Stimulated activated CD8-positive, alpha-beta memory T cell treated with anti-CD3 and anti-CD28 coated beads, Interleukin-15, amount 100 ng/mL, for 4 hours (primary cell): ENCODE data around the gene TSR3.
A peak's percentile ranks its signal among the peaks of the same experiment; 100 is the strongest.

Experiments
- DNase-seq, 2 donors: peaks; one replicate each; pipeline ENCODE4 v3.0.0-alpha.2; 2020; ENCODE audit warnings: low read depth in 2 of 2

The TSR3 gene

DNA sequence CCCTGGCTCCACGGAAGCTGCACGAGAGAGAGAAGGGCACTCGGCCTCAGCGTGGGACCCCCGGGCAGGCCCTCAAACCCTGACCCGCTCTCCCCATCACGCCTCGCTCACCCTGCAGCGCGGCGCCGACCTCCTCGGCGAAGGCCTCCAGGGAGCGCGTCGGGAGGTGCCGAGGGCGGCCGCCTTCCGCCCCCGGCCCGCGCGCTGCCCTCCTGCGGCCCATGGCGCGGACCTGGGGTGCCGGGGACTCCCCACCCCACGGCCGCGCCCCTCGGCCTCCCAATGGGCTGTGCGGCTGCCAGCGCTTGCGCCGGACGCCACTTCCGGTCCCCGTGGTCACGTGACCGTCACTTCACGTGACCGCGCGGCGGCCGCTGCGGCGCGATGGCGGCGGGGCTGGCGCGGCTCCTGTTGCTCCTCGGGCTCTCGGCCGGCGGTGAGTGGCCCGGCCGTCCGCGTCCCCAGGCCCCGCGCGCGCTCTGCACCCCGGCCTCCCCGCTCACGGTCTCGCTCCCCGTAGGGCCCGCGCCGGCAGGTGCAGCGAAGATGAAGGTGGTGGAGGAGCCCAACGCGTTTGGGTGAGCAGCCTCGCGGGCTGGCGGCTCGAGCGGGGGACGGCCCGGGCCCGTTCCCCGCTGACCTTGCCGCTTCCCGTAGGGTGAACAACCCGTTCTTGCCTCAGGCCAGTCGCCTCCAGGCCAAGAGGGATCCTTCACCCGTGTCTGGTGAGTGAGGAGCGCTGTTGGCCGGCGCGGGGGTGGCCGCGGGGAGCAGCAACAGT is at the start of gene TSR3, which contains the start of gene GNPTG:
TSR3 (minus strand) TSS at position 297 of the 781 bp plus-strand sequence; CDS start at position 223, 74 bp downstream.
GNPTG (plus strand) TSS at position 350 of the 781 bp plus-strand sequence; CDS start at position 385, 35 bp downstream.
- peak; percentile 51 to 74 for DNase-seq

DNA sequence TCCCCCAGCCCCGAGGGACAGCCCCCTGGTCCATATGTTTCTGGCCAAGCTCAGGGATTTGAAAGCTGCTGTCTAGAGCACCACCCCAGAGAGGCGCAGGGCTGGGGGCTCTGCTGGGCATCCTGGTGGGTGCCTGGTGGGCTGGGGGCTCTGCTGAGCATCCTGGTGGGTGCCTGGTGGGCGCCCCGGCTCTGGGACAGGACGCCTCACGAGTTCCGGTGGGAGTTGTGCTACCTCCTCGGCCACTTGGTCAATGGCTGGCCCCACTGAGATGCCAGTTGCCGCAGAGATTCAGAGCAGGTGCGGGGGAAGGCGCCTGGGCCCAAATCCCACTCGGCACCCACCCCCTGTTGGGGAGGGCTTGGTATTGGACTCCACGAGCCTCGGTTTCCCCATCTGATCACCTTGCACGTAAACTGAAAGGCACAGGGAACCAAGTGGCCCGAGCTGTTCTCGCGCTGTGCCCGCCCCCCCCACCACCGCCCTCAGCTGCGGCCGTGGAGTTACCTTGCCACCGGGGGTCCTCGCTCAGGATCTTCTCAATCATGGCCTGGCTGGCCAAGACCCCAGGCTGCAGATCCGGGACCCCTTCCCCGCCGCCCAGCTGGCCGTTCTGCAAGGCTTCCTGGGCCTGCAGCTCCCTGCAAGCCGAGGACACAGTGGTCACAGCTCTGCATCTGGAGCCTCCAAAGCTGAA is 49.5 kb upstream of the TSR3 start:
- DNase-seq = no peak

DNA sequence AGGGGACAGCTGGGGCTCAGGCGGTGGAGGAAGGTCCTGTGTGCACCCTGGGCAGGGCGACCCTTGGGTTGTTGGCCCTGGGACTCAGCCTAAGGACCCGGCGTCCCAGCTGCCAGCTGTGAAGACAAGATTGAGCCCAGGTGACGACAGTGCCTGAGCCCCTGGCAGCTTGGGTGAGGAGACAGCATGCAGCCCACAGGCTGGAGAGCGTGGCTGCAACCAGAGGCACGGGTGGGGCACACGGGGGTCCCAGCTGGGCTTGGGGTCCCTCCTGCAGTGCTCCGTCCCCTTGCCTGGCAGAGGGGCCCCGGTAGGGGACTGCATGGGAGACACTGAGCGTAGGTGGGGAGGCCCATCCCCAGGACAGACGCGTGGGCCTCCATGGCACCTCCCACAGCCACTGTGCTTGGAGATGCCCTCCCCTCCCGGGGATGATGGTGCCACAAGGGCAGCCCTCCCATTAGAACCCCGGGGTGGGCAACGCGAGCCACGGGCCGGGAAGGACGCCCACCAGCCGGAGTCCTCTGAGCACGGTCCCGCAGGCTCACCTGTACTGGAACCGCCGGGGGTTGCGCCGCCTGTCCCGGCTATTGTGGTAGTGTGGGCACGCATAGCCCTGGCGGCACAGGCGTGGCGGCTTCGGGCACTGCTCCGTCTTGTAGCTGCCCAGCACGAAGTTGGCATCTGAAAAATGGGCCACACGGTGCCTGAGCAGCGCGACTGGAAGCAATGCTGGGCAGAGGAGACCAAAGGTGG is 47.3 kb upstream of the TSR3 start:
- no peak for DNase-seq

DNA sequence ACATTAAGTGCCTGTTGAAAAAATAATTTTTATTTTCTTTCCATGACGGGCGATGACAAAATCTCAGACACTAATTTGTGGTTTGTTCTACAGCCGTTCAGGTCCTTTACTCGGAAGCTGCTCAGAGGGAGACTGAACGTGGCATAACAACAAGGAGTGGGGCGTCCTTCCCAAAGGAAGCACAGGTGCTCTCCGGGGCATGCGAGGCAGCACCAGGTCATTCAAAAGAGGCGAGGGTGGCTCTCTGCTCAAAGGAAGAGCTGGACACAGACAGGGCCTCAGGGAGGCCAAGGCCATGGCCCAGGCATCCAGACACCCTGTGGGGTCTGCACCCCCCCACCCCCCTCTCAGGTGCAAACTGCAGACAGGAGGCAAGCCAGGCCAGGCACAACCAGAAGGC is 46.7 kb upstream of the TSR3 start:
- DNase-seq = no peak

DNA sequence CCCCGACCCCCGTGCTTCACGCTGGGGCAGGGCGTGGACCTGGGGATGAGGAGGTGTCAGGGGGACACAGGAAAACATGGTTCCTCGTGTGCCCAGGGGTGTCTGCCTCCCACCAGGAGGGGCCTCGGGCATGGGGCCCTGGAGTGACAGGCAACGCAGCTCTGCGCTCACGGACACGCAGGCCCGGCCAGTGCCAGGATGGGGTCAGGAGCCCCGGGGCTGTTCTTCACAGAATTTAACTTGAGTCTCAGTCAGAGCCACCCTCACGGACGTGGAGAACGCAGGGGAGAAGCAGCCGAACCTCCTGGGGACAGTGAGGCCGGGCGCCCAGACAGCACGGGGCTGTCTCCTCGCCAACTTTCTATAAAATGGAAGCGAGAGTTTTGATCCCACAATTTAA is 46.1 kb upstream of the TSR3 start:
- DNase-seq = no peak

DNA sequence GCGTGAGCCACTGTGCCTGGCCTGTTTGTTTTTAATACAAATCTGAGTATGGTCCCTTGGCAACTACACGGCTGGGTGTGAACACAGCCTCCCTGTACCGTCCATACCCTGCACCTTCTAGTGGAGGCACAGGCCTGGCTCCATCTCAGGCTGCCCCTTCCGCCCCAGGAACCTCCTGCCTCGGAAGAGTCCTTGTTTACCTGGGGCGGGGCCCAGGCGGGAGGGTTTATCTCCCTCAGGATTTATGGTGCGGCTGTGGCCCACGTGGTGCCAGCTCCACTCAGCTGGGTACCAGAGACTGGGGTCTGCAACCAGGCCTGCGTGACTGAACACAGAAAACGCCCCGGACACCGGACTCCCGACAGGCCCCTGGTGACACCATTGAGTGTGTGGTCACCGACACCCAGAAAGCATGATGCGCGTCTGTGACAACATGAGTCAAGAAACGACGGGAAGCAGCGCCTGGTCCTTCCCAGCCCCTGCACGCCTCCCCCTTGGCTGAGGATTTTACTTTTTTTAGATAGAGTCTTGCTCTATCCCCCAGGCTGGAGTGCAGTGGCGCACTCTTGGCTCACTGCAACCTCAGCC is 43.9 kb upstream of the TSR3 start:
- no peak for DNase-seq

DNA sequence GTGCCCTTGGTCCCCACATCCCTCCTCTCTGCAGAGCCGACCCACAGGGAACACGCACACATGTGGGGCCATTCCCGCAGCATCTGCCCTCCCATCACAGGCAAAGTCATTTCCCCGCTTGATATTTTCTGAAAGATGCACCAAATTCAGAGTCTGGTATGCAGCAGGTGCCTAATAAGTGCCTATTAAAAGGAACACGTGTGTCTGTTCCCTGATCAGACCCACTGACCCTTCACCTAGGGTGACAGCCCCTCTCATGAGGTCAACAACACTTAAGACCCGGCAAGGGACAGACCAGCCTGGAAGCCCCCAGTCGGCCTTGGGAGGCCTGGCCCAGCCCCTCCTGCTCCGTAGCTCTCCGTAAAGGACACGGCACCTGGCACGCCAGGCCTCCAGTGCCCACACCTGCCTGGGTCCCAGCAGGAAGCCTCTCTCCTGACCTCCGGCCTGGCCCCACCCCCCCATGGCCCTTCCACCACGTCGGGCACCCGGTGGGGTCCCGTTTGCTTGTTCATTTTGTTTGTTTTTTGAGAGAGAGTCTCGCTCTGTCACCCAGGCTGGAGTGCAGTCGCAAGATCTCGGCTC is 42.8 kb upstream of the TSR3 start:
- no peak for DNase-seq

DNA sequence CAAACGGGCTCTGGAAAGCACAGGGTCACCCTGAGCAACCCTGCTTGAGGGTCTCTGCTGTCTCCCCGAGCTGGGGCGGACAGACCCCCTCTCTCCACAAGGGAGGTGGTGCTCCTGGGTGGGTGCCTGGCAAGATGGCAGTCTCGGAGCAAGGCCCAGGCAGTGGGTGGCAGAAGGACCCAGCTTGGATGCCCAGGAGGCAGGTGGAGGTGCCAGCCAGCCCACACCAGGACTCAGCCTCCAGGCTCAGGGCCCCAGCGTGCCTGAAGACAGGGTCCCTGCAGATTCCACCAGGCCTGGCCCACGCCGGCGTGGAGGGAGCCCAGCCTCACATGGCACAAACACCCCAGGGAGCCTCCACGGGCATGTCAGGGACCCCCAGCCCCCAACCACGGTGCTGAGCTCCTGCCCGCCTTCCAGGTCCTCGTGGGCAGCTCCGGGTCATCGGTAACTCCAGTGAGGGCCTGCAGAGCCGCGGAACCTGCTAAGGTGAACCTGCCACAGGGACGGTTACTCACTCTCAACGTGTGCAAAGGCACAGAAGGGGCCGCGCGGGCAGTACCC is 42.0 kb upstream of the TSR3 start:
- DNase-seq = no peak

DNA sequence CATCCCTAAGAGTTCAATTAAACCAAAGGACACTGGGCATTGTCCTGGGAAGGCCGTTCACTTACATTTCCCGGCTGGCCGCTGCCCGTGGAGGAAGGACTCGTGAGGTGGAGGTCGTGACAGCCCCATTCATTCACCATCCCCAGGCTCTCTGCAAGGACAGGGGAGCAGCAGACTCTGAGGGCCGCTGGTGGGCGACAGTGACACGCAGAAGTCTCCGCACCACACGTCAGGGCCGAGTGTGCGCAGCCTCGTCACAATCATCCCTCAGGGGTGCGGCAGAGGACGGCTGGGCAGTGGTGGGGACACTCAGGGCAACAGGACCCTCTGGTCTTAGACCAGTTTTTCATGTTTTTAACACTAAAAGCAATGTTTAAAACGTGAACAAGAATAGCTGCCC is 41.1 kb upstream of the TSR3 start:
- DNase-seq = no peak

DNA sequence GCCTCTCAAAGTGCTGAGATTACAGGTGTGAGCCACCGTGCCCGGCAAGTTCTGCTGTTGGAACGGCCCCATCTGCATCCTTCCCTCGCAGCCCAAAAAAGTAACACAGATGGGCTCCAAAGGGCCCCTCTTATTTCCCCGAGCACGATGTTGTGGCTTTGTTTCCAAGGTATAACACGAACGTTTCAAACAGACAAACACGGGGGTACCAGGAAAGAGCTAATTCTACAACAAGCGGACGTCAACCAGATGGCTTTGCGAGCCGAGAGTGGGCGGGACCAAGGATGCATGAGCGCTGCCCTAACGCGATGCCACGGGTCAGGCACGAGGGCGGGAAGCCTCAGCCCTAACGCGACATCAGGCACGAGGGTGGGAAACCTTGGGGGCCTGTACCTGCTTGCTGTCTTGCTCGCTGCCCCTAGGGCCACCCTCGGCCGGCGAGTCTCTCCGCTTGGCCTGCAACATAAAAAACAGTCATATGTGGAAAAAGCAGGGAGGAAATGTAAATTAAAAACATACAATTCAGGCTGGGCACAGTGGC is 38.6 kb upstream of the TSR3 start:
- DNase-seq = no peak

DNA sequence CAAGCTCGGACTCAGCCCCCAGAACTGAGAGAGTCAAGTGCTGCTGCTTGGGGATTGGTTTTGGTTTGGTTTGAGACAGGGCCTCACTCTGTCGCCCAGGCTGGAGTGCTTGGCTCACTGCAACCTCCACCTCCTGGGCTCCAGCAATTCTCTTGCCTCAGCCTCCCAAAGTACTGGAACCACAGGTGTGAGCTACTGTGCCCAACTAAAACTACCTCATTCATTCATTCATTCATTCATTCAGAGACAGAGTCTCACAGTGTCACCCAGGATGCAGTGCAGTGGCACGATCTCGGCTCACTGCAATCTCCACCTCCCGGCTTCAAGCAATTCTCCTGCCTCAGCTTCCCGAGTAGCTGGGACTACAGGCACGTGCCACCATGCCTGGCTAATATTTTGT is 38.1 kb upstream of the TSR3 start:
- DNase-seq = no peak

DNA sequence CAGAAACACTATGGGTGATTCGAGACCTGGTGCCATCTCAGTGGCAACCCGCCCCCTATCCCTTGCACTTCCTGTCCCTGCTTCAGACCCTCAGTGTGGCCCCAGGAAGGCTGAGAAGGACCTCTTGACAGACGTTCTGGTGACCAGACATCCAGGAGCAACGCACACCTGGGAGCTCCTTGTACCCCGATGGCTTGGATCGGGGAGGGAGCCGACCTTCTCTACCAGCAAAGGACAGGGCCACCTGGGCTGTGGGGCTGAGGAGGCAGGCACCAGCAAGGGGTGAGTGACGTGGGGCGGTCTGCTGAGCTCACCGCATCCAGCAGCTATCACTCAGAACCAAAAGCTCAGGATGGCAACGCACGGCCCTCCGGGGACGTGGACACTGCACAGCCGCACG is 35.7 kb upstream of the TSR3 start:
- no peak for DNase-seq

DNA sequence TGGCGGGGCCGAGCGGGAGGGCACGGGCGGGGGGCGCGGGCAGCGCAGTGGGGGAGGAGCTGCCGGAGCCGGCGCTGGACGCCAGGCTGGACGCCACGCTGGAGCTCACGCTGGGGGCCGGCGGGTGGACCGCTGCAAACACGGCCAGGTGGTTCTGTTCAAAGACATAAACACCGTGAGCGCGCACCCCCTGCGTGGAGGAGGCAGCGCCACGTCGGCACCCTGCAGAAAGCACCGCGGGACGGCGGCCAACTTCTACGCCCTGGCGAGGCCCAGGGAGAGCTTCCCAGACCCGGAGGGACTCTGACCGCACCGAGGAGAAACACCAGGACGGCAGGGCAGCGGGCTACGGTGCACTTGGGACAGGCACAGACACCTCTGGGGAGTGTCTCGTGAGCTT is 33.6 kb upstream of the TSR3 start:
- no peak for DNase-seq

DNA sequence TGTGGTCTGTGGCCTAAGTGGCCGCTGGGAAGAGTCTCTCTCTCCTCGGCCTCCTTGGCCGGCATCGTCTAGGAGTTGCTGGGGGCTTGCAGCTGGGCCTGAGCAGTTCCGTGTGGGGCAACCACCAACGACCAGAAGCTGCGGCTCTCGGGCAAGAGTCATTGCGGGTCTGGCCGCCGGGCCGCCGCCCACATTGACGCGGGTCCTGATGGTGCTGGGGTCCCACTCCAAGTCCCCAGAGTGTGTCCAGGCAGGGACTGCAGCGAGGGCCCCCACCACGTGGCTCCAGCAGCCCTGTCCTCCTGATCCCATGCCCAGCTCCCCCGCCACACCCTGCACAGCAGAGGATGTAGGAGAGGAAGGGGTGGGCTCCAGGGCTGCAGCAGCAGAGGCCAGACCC is 31.9 kb upstream of the TSR3 start:
- DNase-seq = no peak

DNA sequence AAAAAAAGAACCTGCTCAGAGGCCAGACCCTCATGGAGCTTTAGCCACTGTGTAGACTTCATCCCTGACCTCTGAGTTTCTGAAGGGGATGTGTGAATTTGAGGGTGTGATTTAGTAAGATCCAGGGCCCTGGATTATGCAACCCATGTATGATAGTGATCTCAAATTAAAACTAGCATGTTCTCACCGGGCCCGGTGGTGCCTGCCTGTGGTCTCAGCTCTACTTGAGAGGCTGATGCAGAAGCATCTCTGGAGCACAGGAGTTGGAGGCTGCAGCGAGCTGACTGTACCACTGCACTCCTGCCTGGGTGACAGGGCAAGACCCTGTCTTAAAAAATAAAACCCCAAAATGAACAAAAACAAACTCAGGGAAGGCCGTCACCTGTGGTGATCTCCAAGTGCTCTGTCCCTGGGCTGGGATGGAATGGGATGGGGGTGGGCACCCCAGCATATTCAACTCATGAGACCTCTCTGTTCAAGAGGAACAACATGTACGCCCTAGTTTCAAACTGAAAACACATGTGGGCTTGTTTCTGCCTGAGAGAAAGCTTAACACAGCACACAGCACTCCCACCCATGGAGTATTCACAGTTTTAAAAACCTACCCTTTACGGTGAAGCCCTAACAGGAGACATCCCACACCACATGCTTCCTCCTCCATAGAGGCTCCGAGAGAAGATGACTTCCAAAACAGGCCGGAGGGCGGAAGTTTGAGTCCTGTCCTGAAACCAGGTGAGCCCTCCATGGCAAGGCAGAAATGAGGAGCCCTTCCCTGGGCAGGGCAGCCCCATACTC is 30.1 kb upstream of the TSR3 start:
- no peak for DNase-seq

DNA sequence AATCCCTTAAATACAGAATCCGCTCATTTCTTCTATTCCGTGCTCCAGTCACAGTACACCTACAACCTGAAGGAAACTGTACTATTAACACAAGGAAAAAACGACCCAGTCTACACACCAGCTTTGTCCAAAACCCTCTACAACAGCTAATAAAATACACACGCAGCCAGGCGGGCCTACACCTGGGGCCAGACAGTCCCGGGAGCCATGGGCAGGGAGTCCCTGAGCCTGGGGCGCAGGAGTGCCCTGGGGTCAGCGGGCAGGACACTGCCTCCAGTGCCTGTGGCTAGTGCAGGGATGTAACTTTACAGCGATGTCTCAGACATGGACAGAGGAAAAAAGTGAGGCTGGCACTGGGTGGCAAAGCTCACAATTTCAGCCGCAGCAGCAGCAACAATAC is 28.5 kb upstream of the TSR3 start:
- no peak for DNase-seq

DNA sequence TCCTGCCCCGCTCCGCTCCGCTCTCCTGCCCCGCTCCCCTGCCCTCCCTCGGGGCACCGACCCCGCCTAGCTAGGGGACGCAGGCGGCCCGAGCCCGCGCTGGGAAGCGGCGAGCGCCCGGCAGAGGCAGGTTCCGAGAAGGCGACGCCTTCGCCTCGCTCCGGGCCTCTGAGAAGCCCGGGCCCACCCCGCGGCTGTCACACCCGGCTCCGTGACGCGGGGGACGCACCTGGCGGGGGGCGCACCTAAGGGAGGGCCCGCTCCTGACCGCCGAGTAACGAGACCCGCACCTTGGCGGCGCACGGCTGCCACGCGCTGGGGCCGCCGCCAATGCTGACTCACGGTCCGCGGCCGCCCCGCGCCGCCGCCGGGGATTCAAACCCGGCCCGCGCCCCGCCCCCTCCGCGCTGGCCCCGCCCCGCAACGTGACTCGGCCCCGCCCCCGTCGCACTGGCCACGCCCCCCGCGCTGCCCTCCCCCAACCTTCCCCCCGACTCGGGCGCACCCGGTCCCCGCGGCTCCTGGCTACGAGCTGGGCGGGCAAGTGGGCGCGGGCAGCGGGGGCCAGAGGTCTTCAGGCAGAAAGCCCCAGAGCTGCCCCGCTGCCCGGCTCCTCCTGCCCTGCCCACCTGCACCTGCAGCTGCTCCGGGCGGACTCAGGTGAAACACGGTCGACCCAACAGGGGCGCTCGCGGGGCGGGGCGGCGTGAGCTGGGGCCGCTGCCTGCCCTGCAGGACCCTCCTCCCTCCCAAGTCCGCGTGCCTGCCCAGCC is 27.8 kb upstream of the TSR3 start:
- peak; percentile 14 to 49 for DNase-seq

DNA sequence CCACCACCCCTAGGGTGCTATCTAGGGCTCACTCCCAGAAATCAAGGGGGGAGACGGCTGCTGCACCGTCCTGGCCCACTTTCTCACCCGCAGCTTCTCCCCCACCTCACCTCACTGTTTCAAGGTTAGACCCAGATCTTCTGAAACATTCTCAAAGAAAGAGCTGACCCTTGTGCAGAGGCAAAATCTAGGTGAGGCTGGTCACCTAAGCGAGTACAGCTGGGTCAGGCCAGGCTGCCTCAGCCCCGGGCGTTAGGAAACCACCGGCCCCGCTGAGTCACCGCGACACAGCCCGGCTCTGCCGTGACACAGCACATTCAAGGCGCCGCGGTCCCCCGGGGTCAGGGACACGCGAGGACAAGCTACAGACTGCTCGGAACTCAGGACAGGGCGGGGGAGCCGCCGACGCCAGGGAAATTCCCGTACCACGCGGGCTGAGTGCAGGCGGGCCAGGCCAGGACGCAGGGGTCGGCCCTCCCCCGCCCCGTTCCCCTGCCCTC is 27.2 kb upstream of the TSR3 start:
- DNase-seq = peak; percentile 36 to 51

DNA sequence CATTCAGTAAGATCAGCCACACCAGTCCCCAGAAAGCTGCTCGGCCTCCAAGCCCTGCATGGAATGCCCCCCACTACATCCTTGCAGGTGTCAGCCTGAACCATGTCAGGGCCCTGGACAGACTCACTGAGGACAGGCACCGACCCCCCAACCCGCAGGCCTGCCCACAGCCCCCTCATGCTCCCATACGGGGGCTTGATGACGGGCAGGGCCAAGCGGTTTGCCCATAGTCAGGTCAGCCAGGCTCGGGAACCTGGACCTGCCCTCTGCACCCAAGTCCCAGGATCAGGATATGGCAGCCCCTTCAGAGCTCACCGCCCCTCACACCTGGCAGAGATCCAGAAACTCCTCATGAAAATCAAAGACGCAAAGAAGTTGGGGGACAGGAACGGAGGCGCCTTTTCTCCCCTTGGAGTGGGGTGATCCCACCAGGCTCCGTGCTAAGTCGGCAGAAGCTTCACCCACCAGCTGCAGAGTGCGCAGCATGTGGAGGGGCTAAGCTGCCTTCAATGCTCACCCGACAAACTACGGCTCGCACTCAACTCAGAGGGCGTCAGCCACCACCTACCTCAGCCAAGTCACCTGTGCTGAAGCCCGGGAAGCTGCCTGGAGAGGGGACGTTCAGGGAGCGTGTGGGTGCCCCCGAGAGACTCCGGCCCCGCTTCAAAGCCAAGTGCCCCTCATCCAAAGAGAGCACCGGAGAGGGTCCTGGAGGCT is 26.6 kb upstream of the TSR3 start:
- no peak for DNase-seq
